Gastrocnemius medialis (tissue), 4 donors: ENCODE results near the gene MMEL1. TPM values are rescaled to one million over a fixed set of nuclear protein-coding genes. Genes with fewer than 3 reads are reported as not detected.
"Not testable (repeated sequence)": the region's sequence is repeated elsewhere in the genome, so short reads cannot be mapped to it uniquely, and the experiment has no call there.

Source experiments
- ATAC-seq, 2 donors: fragments of 150-250 bp; one replicate each; pipeline ENCODE4 v1.9.1; 2016
- DNase-seq, 2 donors: peaks; one replicate each; pipeline ENCODE4 v3.0.0-alpha.2; 2019
- H3K27ac ChIP-seq, 4 donors: fragments of 200-600 bp; sonication (generic); 1 replicate in 1 of 4; 2 replicates in 3 of 4; pipeline ENCODE4 v1.5.1; 2016 to 2018; ENCODE audit warnings: mild to moderate bottlenecking in 2 of 4, moderate library complexity in 1 of 4
- H3K27me3 ChIP-seq, 3 donors: fragments of 200-600 bp; sonication (generic) in 2 of 3; 1 replicate in 1 of 3; 2 replicates in 2 of 3; pipeline versions ENCODE4 v1.5.1 to v1.6.0; 2016 to 2019; ENCODE audit warnings: mild to moderate bottlenecking in 1 of 3, moderate library complexity in 1 of 3
- H3K36me3 ChIP-seq, 2 donors: fragments of 200-600 bp; sonication (generic) in 1 of 2; one replicate each; pipeline ENCODE4 v1.5.1; 2017 to 2018
- H3K4me1 ChIP-seq, 2 donors: fragments of 200-600 bp; sonication (generic) in 1 of 2; one replicate each; pipeline ENCODE4 v1.5.1; 2016 to 2017; ENCODE audit warnings: mild to moderate bottlenecking in 2 of 2
- H3K4me3 ChIP-seq, 4 donors: fragments of 200-600 bp; sonication (generic) in 3 of 4; 1 replicate in 1 of 4; 2 replicates in 3 of 4; pipeline ENCODE4 v1.5.1; 2016 to 2019; ENCODE audit warnings: mild to moderate bottlenecking in 2 of 4
- H3K9me3 ChIP-seq, 3 donors: fragments of 200-600 bp; sonication (generic) in 2 of 3; 1 replicate in 1 of 3; 2 replicates in 2 of 3; pipeline ENCODE4 v1.5.1; 2016 to 2019
- POLR2A ChIP-seq, 2 donors: fragments of 450-650 bp; IDR thresholded peaks; one replicate each; pipeline ENCODE4 v1.6.1; 2017; ENCODE audit warnings: antibody characterized with exemption in 2 of 2, mild to moderate bottlenecking in 2 of 2, moderate library complexity in 2 of 2
- in situ Hi-C, 4 donors: fragments of 200-750 bp; cut with MboI; loops; one replicate each; pipeline versions ENCODE4 v1.15.0 to v1.8.0; 2017; ENCODE audit warnings: low sequenced_read_pairs in 4 of 4
- intact Hi-C: fragments of 100-400 bp; cut with DNase I; formaldehyde crosslinking; loops from one replicate; pipeline ENCODE4 v1.15.1; 2023; ENCODE audit warnings: low total_unique reads
- total RNA-seq, 4 donors: library from RNA; depleted of rRNA; stranded (reverse); fragments of >200 nt; gene quantifications; one replicate each; pipeline versions ENCODE4 v1.1.0 to v1.2.3, GENCODE V29; 2016
- TF ChIP-seq, protein P1 (sequence below), 5 experiments: fragments of 450-650 bp in 3 of 5; fragments of 200-600 bp in 2 of 5; sonication (generic) in 2 of 5; IDR thresholded peaks in 4 of 5; conservative IDR thresholded peaks in 1 of 5; 1 replicate in 4 of 5; 2 replicates in 1 of 5; pipeline ENCODE4 v1.5.1; 2016 to 2019; ENCODE audit warnings: antibody characterized with exemption in 5 of 5, mild to moderate bottlenecking in 3 of 5, moderate library complexity in 3 of 5

MMEL1 gene
- total RNA-seq, 4 donors from 2014 or later = not detected

DNA sequence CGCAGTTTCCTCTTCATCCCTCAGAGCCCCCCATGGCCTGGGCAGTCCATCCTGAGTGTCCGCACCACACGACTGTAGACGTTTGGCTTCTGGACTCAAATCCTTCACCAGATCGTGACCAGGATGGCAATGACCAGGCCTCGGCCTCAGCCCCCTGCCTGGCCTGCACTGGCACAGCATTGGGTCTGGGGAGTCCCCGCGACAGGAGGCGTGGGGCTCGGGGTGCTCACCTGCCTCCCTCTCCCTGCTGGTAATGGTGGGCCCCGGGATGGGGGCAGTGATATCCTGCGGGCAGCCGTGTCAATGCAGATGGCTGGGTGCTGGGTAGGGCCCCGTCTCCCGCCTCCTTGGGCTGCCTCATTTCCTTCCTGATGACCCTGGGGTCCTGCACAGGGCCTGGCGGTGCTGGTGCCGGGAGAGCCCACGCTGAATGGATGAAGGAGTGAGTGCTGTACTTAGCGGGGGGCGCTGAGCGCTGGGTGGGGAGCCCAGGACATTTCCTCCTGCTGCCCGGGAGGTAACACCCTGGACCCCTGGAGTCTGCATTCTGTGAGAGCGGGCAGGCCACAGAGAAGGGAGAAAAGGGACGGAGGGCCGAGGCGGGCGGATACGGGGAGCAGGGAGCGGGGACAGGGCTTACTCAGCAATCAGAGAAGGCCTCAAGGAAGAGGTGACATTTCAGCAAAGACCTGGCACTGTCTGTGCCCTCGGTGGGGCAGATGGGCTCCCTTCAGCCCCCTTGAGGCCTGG is 78.8 kb downstream of the MMEL1 start:
- DNase-seq (no peak), ATAC-seq (no peak)
- Histone ChIP-seq H3K9me3 (no peaks in the 10 kb centered on the region), H3K27me3 (peaks cover 0 to 4% (median 0%) of the 10 kb centered on the region in 3 donors), H3K27ac (no peak overlapping the region), H3K36me3 (no peaks in the 10 kb centered on the region), H3K4me3 (no peak overlapping the region), H3K4me1 (peaks cover 10 to 24% of the 10 kb centered on the region in 2 donors)
- intact Hi-C loops (loop anchor here (10.0 kb wide), 1 partner anchor 91 kb away; no protein-coding TSS in a partner anchor), in situ Hi-C loops (no loop called here)
- no peak for TF ChIP-seq POLR2A (IDR thresholded peaks at IDR 0.05)

DNA sequence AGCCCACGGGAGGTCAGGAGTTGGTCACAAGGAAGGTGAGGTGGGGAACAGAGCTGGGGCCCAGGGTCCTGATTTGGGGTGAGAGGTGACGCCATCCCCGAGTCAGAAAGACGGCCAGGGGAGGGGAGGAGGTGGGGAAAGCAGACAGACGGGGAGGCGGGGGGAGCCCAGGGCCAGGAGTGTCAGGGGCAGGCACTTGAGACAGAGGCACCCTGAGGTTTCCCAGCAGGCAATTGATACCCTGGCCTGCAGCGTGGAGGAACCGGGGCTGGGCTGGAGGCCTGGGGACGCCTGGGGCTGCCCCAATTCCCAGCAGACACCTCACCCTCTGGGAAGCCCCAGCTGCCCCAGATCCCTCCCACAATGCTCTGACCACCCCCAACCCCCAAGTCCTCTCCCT is 79.7 kb downstream of the MMEL1 start:
- in situ Hi-C loops, H3K27ac ChIP-seq, H3K4me3 ChIP-seq, ATAC-seq, H3K9me3 ChIP-seq, H3K27me3 ChIP-seq, H3K36me3 ChIP-seq, DNase-seq: not testable (repeated sequence)
- intact Hi-C loops = loop anchor here (10.0 kb wide), 1 partner anchor 92 kb away; no protein-coding TSS in a partner anchor
- peaks cover 12 to 31% of the 10 kb centered on the region in 2 donors for H3K4me1 ChIP-seq

DNA sequence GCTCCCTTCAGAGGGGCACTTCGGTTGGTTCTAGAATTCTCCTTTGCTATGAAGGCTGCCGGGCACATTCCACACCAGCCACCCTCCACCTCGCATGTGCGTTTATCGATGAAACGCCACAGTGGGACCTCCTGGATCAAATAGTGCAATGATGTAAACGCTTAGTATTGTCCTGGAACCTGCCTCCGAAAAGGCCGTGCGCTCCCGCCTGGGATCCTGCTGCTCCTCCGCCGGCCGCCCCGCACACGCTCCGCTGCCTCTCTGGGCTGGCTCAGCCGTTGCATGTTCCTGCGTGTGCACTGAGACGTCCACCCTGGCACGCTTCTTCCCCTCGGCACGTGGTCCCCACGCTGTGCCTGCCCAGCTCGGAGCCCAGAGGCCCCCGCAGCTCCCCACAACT is 80.6 kb downstream of the MMEL1 start:
- no peaks in the 10 kb centered on the region for H3K36me3 ChIP-seq
- intact Hi-C loops (loop anchor here (10.0 kb wide), 1 partner anchor 93 kb away; no protein-coding TSS in a partner anchor), in situ Hi-C loops (no loop called here)
- peaks cover 13 to 38% of the 10 kb centered on the region in 2 donors for H3K4me1 ChIP-seq
- TF ChIP-seq, protein P1, sequence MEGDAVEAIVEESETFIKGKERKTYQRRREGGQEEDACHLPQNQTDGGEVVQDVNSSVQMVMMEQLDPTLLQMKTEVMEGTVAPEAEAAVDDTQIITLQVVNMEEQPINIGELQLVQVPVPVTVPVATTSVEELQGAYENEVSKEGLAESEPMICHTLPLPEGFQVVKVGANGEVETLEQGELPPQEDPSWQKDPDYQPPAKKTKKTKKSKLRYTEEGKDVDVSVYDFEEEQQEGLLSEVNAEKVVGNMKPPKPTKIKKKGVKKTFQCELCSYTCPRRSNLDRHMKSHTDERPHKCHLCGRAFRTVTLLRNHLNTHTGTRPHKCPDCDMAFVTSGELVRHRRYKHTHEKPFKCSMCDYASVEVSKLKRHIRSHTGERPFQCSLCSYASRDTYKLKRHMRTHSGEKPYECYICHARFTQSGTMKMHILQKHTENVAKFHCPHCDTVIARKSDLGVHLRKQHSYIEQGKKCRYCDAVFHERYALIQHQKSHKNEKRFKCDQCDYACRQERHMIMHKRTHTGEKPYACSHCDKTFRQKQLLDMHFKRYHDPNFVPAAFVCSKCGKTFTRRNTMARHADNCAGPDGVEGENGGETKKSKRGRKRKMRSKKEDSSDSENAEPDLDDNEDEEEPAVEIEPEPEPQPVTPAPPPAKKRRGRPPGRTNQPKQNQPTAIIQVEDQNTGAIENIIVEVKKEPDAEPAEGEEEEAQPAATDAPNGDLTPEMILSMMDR (IDR thresholded peaks at IDR 0.05 in 4 of 5, conservative IDR thresholded peaks at IDR 0.05 in 1 of 5) = no peak
- no peak for TF ChIP-seq POLR2A (IDR thresholded peaks at IDR 0.05)
- no peak for DNase-seq
- no peak overlapping the region for H3K4me3 ChIP-seq
- peaks cover 2 to 8% (median 2%) of the 10 kb centered on the region in 3 donors for H3K27me3 ChIP-seq
- H3K27ac ChIP-seq = peak overlapping the region in 3 of 4 donors; percentile 34 to 74 (median 65)
- no peaks in the 10 kb centered on the region for H3K9me3 ChIP-seq
- no peak for ATAC-seq

DNA sequence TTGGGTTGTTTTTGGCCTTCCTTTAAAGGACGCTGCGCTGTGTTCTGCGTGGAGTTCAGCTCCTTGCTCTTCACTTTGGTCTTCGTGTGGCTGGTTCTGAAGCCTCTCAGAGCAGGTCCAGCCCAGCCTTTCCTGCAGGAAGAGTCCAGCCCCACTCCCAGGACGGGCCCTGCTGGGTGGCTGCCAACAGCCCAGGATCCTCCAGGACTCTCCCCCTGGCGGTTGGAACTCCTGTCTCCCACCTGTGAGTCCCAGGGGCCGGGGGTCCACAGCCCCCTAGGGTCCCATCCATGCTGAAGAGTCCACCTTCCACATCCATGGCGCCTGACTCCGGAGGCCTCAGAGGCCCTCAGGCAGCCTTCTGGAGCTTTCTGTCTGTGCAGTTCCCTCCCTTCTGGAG is 81.3 kb downstream of the MMEL1 start:
- Histone ChIP-seq H3K27me3 (peaks cover 8 to 14% (median 8%) of the 10 kb centered on the region in 3 donors), H3K4me3 (peak overlapping the region; percentile 15 to 46 (median 24)), H3K27ac (peak overlapping the region; percentile 37 to 74 (median 68)), H3K4me1 (peaks cover 11 to 38% of the 10 kb centered on the region in 2 donors)
- intact Hi-C loops = loop anchor here (10.0 kb wide), 1 partner anchor 93 kb away; no protein-coding TSS in a partner anchor
- DNase-seq, H3K9me3 ChIP-seq, H3K36me3 ChIP-seq, ATAC-seq, in situ Hi-C loops: not testable (repeated sequence)
- TF ChIP-seq, protein P1 (IDR thresholded peaks at IDR 0.05 in 4 of 5, conservative IDR thresholded peaks at IDR 0.05 in 1 of 5) = peak in 1 of 5 experiments; percentile 19

DNA sequence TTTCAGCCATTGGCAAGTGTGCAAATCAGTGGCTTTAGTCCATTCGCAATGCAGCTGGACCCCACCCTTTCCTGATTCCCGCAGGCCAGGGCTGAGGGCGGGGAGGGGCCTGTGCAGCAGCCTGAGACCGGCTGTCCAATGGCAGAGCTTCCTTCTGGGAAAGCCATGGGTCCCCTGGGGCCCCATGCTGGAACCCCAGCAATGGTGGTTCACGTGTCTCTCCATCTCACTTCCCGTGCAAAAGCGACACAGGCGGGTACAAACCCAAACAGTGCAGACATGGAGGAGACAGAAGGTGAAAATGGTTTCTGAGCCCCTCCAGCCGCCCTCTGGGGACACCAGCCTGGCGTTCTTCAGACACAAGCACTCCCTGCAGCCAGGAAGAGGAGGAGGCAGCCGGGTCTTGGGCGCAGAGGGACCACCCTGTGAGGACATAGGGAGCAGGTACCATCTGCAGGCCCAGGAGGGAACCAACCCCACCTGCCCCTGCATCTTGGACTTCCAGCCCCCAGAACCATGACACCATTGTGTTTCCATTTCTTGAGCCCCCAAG is 82.4 kb downstream of the MMEL1 start:
- Histone ChIP-seq H3K27me3 (peaks cover 10 to 19% (median 12%) of the 10 kb centered on the region in 3 donors), H3K4me1 (peaks cover 11 to 37% of the 10 kb centered on the region in 2 donors), H3K4me3 (peak overlapping the region in 2 of 4 donors; percentile 17 to 57), H3K27ac (peak overlapping the region; percentile 22 to 74 (median 68))
- H3K9me3 ChIP-seq, in situ Hi-C loops, DNase-seq, H3K36me3 ChIP-seq: not testable (repeated sequence)
- ATAC-seq = peak in 1 of 2 donors; percentile 7
- intact Hi-C loops = loop anchor here (10.0 kb wide), 1 partner anchor 94 kb away; no protein-coding TSS in a partner anchor

DNA sequence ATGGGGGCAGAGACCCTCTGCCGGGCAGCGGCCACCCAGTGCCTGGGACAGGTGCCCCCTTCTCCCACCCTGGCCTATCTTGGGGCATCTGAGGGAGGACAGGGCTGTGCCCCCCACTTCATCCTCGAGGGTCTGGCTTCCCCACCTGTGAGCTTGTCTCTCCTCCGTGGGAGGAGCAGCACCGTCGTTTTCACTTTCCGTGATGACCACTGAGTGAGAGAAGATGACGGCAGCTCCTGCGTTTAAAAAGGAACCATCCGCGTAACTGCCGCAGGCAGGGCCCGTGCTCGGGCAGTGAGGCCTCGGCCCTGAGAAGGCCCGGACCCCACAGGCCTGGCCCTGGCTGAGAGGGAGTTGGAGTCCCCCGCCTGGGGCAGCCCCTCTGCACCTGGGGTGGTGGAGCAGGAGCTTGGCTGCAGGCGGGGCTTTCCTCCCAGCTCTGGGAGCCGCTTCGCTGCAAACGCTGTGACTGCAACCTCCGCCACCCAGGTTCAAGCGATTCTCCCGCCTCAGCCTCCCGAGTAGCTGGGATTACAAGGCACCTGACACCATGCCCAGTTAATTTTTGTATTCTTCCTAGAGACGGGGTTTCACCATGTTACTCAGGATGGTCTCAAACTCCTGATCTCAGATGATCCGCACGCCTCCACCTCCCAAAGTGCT is 83.3 kb downstream of the MMEL1 start:
- Histone ChIP-seq H3K4me3 (peak overlapping the region; percentile 18 to 65 (median 50)), H3K4me1 (peaks cover 11 to 35% of the 10 kb centered on the region in 2 donors), H3K27me3 (peaks cover 10 to 20% (median 12%) of the 10 kb centered on the region in 3 donors), H3K27ac (peak overlapping the region; percentile 86 to 94 (median 88))
- ATAC-seq, DNase-seq, H3K9me3 ChIP-seq, H3K36me3 ChIP-seq: not testable (repeated sequence)
- in situ Hi-C loops (loop anchor here (10.0 to 25.0 kb wide), 2 partner anchors 135 to 337 kb away; partner anchors contain the start of gene PEX10 (in 4 of the 4)), intact Hi-C loops (loop anchor here (5.0 to 10.0 kb wide), 3 partner anchors 85 to 352 kb away; no protein-coding TSS in a partner anchor)
